Measurements from ENCODE around the gene RMND5B.
"Not testable (repeated sequence)": the region's sequence is repeated elsewhere in the genome, so short reads cannot be mapped to it uniquely, and the experiment has no call there.

The RMND5B gene, protein sequence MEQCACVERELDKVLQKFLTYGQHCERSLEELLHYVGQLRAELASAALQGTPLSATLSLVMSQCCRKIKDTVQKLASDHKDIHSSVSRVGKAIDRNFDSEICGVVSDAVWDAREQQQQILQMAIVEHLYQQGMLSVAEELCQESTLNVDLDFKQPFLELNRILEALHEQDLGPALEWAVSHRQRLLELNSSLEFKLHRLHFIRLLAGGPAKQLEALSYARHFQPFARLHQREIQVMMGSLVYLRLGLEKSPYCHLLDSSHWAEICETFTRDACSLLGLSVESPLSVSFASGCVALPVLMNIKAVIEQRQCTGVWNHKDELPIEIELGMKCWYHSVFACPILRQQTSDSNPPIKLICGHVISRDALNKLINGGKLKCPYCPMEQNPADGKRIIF

DNA sequence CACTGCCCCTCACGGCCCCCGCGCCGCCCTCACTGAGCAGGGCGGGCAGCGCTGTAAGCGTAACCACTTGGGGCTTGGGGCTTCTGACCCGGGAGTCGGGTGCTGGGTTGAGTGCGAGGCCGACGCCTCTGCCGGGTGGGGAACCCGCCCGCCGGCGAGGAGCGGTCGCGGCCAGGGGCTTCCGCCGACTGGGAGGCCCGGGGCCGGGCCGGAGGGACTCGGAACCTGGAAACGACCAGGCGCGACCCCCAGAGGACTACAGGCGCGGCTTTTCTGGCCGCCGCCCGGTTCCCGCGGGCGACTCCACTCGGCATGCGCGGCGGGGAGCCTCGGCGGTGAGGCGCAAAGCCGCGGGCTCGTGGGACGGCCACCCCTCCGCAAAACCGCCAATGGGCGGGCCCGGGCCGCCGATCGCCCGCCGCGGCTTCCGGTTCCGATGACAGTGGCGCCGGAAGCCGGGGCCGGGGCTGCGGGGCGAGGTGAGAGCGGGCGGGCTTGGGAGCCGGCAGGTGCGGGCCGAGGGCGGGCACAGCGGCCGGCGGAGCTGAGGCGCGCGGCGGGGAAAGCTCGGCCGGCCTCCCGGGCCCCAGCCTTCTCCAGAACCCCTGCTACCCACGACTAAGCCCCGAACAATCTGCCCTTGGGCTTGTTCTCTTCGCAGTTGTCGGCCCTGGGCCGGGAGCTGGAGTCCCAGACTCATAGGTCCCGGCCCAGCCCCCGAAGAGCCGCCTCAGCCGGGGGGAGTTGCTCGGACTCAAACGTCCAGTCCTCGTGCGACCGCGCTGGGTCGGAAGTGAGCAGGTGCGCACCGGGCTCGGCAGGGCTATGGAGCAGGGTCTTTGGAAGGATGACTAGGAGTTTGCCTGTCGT is at the start of gene RMND5B:
TSS of gene RMND5B (plus strand) at position 439 of the 870 bp plus-strand sequence. CDS start 7,106 bp downstream, outside the sequence.
- peak within 1 kb of the TSS; percentile 87 for H3K9ac ChIP-seq (ENCODE audit: low read depth, low read length)
- H3K4me3 ChIP-seq (ENCODE audit: low read depth, low read length): peak within 1 kb of the TSS; percentile 74

DNA sequence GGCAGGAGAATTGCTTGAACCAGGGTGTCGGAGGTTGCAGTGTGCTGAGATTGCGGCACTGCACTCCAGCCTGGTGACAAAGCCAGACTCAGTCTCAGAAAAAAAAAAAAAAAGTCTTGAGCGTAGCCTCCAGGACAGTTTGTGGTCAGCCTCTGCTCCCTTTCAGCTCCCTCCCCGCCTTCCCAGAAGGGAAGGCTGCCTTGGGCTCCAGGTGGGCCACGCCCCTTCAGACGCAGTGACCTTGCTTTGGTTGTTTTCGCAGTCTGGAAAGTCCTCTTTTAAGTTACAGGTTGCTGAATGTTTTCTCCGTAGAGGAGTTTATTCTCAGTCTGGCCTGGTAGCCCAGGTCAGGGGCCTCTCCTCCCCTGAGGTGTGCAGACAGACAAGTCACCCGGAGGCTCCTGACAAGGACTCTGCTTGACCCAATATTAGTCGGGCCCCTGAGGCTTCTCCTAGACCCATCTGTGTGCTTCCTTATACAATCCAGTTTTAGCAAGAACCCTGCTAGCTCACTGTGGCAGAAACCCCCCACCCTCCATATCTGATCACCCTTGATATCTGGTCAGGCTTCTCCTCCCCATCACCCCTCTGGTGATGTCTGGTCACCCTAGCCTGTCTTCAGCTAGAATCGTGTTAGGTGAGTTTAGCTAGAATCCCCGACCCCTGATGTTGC is 49.1 kb upstream of the RMND5B start:
- Histone ChIP-seq H3K36me3 (ENCODE audit: control insufficient read depth, insufficient read depth, low read length) (no peaks in the 10 kb centered on the region), H3K4me1 (ENCODE audit: control insufficient read depth, insufficient read depth, low read length) (peaks cover 5% of the 10 kb centered on the region), H3K4me3 (ENCODE audit: low read depth, low read length) (no peak overlapping the region), H3K9me3 (ENCODE audit: control insufficient read depth, insufficient read depth, low read length) (no peaks in the 10 kb centered on the region), H3K9ac (ENCODE audit: low read depth, low read length) (no peak overlapping the region), H3K27me3 (ENCODE audit: control insufficient read depth, insufficient read depth, low read length) (no peaks in the 10 kb centered on the region)

More for the DNA sequence above, at the start of gene RMND5B:
- Histone ChIP-seq H3K9me3 (ENCODE audit: control insufficient read depth, insufficient read depth, low read length) (no peaks in the 10 kb centered on the region), H3K4me1 (ENCODE audit: control insufficient read depth, insufficient read depth, low read length) (peaks cover 15% of the 10 kb centered on the region), H3K36me3 (ENCODE audit: control insufficient read depth, insufficient read depth, low read length) (peaks cover 11% of the 10 kb centered on the region), H3K27me3 (ENCODE audit: control insufficient read depth, insufficient read depth, low read length) (no peaks in the 10 kb centered on the region)

DNA sequence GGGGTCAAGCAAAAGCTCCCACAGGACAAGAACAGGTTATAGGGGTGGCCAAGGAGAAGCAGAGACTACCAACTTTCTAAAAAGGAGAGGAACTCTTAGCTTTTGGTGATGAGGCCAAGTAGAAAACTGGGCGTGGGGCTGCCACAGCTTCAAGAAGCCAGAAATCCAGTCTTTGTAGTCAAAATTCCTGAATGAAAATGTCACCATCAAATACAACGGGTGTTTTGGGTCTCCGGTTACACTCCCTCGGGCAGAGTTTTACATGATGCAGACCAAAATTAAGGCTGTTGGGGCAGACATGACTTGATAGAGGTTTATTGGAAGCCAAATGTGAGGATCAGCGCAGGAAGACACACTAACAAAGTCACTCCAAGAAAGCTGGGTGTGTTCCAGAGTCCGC is 46.9 kb upstream of the RMND5B start:
- no peaks in the 10 kb centered on the region for H3K9me3 ChIP-seq (ENCODE audit: control insufficient read depth, insufficient read depth, low read length)
- no peak overlapping the region for H3K9ac ChIP-seq (ENCODE audit: low read depth, low read length)
- H3K4me3 ChIP-seq (ENCODE audit: low read depth, low read length): no peak overlapping the region
- H3K4me1 ChIP-seq (ENCODE audit: control insufficient read depth, insufficient read depth, low read length): peaks cover 5% of the 10 kb centered on the region
- no peaks in the 10 kb centered on the region for H3K27me3 ChIP-seq (ENCODE audit: control insufficient read depth, insufficient read depth, low read length)
- H3K36me3 ChIP-seq (ENCODE audit: control insufficient read depth, insufficient read depth, low read length): no peaks in the 10 kb centered on the region

DNA sequence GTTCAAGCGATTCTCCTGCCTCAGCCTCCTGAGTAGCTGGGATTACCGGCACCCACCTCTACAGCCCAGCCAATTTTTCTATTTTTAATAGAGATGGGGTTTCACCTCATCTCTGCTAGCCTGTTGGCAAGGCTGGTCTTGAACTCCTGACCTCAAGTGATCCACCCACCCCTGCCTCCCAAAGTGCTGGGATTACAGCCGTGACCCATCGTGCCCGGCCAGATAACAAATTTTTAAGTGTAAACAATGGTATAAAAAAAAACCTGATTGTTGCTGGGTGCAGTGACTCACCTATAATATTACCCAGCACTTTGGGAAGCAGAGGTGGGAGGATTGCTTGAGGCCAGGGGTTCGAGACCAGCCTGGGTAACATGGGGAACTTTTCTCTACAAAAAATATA is 45.5 kb upstream of the RMND5B start:
- no peak overlapping the region for H3K9ac ChIP-seq (ENCODE audit: low read depth, low read length)
- no peaks in the 10 kb centered on the region for H3K27me3 ChIP-seq (ENCODE audit: control insufficient read depth, insufficient read depth, low read length)
- peaks cover 5% of the 10 kb centered on the region for H3K4me1 ChIP-seq (ENCODE audit: control insufficient read depth, insufficient read depth, low read length)
- H3K9me3 ChIP-seq (ENCODE audit: control insufficient read depth, insufficient read depth, low read length): no peaks in the 10 kb centered on the region
- no peak overlapping the region for H3K4me3 ChIP-seq (ENCODE audit: low read depth, low read length)
- H3K36me3 ChIP-seq (ENCODE audit: control insufficient read depth, insufficient read depth, low read length): no peaks in the 10 kb centered on the region

DNA sequence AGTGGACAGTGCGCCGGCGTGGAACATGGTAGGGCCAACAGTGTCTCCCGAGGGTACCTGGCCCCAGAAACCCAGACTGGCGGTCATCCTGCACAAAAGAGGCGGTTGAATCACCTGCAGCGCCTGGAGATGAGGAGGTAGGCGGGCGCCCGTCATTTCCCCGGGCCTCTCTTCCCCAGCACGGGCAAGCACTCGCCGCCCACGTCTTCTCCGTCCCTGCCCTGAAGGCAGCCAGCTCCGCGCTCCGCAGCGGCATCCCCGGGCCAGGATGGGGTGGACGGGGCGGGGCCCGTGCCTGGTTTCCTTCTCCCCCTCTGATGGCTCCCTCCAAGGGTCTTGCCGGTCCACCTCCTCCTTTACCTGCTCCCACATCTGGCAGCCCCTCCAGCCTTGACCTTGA is 44.5 kb upstream of the RMND5B start:
- H3K9ac ChIP-seq (ENCODE audit: low read depth, low read length): no peak overlapping the region
- no peaks in the 10 kb centered on the region for H3K36me3 ChIP-seq (ENCODE audit: control insufficient read depth, insufficient read depth, low read length)
- no peaks in the 10 kb centered on the region for H3K9me3 ChIP-seq (ENCODE audit: control insufficient read depth, insufficient read depth, low read length)
- peak overlapping the region; percentile 45 for H3K4me3 ChIP-seq (ENCODE audit: low read depth, low read length)
- H3K4me1 ChIP-seq (ENCODE audit: control insufficient read depth, insufficient read depth, low read length): peaks cover 5% of the 10 kb centered on the region
- H3K27me3 ChIP-seq (ENCODE audit: control insufficient read depth, insufficient read depth, low read length): no peaks in the 10 kb centered on the region

DNA sequence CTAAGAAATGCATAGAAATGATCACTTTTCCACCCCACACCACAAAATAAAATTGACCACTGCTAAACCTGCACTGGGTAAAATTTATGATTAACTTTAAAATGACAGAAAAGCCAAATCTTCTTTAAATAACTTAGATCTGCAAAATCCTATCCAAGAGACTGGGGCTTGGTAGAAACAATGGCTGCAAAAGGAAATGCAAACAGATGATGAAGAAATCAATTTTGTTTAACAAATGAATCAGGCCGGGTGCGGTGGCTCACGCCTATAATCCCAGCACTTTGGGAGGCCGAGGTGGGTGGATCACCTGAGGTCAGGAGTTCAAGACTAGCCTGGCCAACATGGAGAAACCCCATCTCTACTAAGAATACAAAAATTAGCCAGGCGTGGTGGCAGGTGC is 43.6 kb upstream of the RMND5B start:
- H3K27me3 ChIP-seq (ENCODE audit: control insufficient read depth, insufficient read depth, low read length); H3K9me3 ChIP-seq (ENCODE audit: control insufficient read depth, insufficient read depth, low read length); H3K9ac ChIP-seq (ENCODE audit: low read depth, low read length); H3K4me1 ChIP-seq (ENCODE audit: control insufficient read depth, insufficient read depth, low read length); H3K4me3 ChIP-seq (ENCODE audit: low read depth, low read length); H3K36me3 ChIP-seq (ENCODE audit: control insufficient read depth, insufficient read depth, low read length): not testable (repeated sequence)

DNA sequence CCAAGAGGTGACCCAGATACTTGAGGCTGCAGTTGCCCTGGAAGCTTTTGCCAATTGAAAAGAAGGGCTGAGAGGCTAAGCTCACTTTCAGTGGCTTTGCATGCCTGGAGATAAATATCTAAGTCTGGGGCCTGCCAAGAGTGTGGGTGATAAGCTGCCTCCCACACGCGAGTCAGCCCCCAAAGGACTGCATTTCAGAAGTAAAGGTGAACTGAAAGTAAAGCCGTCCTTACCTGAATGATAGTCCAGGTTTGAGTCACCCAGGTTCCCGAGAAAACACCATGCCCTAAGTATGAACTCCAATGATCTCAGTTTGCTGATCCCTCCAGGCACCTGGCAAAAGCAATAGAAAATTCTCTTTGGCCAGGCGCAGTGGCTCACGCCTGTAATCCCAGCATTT is 40.0 kb upstream of the RMND5B start:
- Histone ChIP-seq H3K4me1 (ENCODE audit: control insufficient read depth, insufficient read depth, low read length) (no peaks in the 10 kb centered on the region), H3K36me3 (ENCODE audit: control insufficient read depth, insufficient read depth, low read length) (no peaks in the 10 kb centered on the region)

DNA sequence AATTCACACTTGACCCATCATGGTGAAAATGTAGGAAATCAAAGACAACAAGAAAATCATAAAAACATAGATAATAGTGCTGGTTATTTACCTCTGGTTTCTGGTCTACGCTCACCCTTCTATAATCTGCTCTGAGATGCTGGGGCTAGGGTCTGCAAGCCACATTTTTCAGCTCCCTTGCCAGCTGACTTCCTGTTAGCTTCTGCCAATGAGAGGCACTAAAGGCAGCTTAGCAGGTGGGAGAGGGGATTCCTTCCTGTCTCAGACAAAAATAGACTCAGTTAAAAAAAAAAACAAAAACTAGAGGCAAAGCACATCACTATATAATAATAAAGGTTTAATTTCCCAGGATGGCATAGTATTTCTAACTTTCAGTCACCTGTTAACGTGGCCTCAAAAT is 37.7 kb upstream of the RMND5B start:
- Histone ChIP-seq H3K27me3 (ENCODE audit: control insufficient read depth, insufficient read depth, low read length) (no peaks in the 10 kb centered on the region), H3K4me3 (ENCODE audit: low read depth, low read length) (no peak overlapping the region), H3K9me3 (ENCODE audit: control insufficient read depth, insufficient read depth, low read length) (no peaks in the 10 kb centered on the region), H3K4me1 (ENCODE audit: control insufficient read depth, insufficient read depth, low read length) (no peaks in the 10 kb centered on the region), H3K36me3 (ENCODE audit: control insufficient read depth, insufficient read depth, low read length) (no peaks in the 10 kb centered on the region), H3K9ac (ENCODE audit: low read depth, low read length) (no peak overlapping the region)

More for the DNA sequence above, 40.0 kb upstream of the RMND5B start:
- H3K9ac ChIP-seq (ENCODE audit: low read depth, low read length): no peak overlapping the region
- H3K9me3 ChIP-seq (ENCODE audit: control insufficient read depth, insufficient read depth, low read length): no peaks in the 10 kb centered on the region
- no peak overlapping the region for H3K4me3 ChIP-seq (ENCODE audit: low read depth, low read length)
- no peaks in the 10 kb centered on the region for H3K27me3 ChIP-seq (ENCODE audit: control insufficient read depth, insufficient read depth, low read length)

DNA sequence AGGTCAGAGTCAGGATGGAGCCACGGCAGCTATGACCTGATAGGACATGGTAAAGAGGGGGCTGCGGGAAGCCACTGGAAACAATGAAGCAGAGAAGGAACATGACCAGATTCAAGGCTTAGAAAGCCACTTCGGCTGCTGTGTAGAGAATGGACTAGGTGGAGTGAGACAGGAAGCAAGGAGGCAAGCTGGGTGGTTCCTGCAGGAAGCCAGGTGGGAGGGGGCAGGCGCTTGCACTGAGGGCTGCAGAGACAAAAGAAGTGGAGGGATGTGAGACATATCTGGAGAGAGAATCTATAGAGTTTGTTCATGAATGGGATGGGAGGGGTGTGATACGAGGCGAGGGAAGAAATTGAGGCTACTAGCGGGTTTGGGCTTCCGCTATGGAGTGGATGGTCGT is 36.5 kb upstream of the RMND5B start:
- H3K9ac ChIP-seq (ENCODE audit: low read depth, low read length): no peak overlapping the region
- H3K27me3 ChIP-seq (ENCODE audit: control insufficient read depth, insufficient read depth, low read length): no peaks in the 10 kb centered on the region
- H3K4me1 ChIP-seq (ENCODE audit: control insufficient read depth, insufficient read depth, low read length): no peaks in the 10 kb centered on the region
- H3K4me3 ChIP-seq (ENCODE audit: low read depth, low read length): no peak overlapping the region
- no peaks in the 10 kb centered on the region for H3K36me3 ChIP-seq (ENCODE audit: control insufficient read depth, insufficient read depth, low read length)
- H3K9me3 ChIP-seq (ENCODE audit: control insufficient read depth, insufficient read depth, low read length): no peaks in the 10 kb centered on the region

DNA sequence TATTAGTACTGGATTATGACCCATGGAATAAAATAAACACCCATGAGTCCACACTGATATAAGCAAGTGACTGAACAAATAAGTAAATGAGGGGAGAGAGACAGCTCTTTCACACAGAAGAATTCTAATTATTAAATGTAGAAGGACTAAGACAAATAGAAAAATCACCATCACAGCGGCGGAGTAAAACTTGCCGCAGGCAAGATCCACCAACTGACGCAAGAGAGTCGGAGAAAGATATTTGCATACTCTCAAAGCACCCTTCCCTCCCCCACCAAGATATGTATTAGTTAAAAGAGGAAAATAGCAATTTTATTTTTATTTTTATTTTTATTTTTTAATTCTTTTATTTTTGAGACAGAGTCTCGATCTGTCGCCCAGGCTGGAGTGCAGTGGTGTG is 32.1 kb upstream of the RMND5B start:
- H3K36me3 ChIP-seq (ENCODE audit: control insufficient read depth, insufficient read depth, low read length): no peaks in the 10 kb centered on the region
- H3K9me3 ChIP-seq (ENCODE audit: control insufficient read depth, insufficient read depth, low read length): no peaks in the 10 kb centered on the region
- H3K27me3 ChIP-seq (ENCODE audit: control insufficient read depth, insufficient read depth, low read length): no peaks in the 10 kb centered on the region
- no peak overlapping the region for H3K9ac ChIP-seq (ENCODE audit: low read depth, low read length)
- no peak overlapping the region for H3K4me3 ChIP-seq (ENCODE audit: low read depth, low read length)
- no peaks in the 10 kb centered on the region for H3K4me1 ChIP-seq (ENCODE audit: control insufficient read depth, insufficient read depth, low read length)

DNA sequence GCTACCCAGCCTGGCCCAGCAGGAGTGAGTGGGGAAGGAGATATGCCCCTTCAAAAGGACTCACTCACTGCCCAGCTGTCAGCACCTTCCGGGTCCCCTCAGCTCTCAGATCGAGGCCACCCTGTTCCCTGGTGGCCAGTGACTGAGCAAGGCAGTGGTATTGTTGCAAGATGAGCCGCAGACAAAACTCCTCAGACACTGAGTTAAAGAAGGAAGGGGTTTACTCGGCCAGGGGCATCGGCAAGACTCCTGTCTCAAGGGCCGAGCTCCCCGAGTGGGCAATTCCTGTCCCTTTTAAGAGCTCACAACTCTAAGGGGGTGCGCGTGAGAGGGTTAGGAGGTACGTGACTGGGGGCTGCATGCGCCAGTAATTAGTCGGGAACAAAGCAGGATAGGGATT is 27.2 kb upstream of the RMND5B start:
- H3K27me3 ChIP-seq (ENCODE audit: control insufficient read depth, insufficient read depth, low read length): no peaks in the 10 kb centered on the region

More for the DNA sequence above, 27.2 kb upstream of the RMND5B start:
- no peaks in the 10 kb centered on the region for H3K4me1 ChIP-seq (ENCODE audit: control insufficient read depth, insufficient read depth, low read length)
- H3K36me3 ChIP-seq (ENCODE audit: control insufficient read depth, insufficient read depth, low read length): no peaks in the 10 kb centered on the region
- H3K9me3 ChIP-seq (ENCODE audit: control insufficient read depth, insufficient read depth, low read length): no peaks in the 10 kb centered on the region
- no peak overlapping the region for H3K4me3 ChIP-seq (ENCODE audit: low read depth, low read length)
- no peak overlapping the region for H3K9ac ChIP-seq (ENCODE audit: low read depth, low read length)

All from iPS-15b (cell line).